DMS53 treated with DMSO at 0.1 percent for 48 hours (cell line): ENCODE results near the gene KLC3.
"Not testable (repeated sequence)": the region's sequence is repeated elsewhere in the genome, so short reads cannot be mapped to it uniquely, and the experiment has no call there.

Source experiments
- DNase-seq: peaks from one replicate; lab custom pipeline; 2025; ENCODE audit not compliant: unreplicated experiment; lab: John Stamatoyannopoulos, UW

KLC3 gene

GRCh38 chr19:45340232-45340898 lies at the start of gene KLC3:
TSS of gene KLC3 (plus strand) at chr19:45340750. CDS start at chr19:45345542, 4,792 bp downstream.
- no peak for DNase-seq

GRCh38 chr19:45291834-45292233 lies 48.7 kb upstream of the KLC3 start:
- no peak for DNase-seq

- DNase-seq, result no peak
Measured at GRCh38 chr19:45293682-45294081, 46.9 kb upstream of the KLC3 start.

- DNase-seq, result no peak
Measured at GRCh38 chr19:45294291-45295029, 46.1 kb upstream of the KLC3 start.

- DNase-seq, result no peak
Measured at GRCh38 chr19:45295873-45296272, 44.7 kb upstream of the KLC3 start.

GRCh38 chr19:45296355-45296754 lies 44.2 kb upstream of the KLC3 start:
- no peak for DNase-seq

- no peak for DNase-seq
Measured at GRCh38 chr19:45297674-45298073, 42.9 kb upstream of the KLC3 start.

GRCh38 chr19:45298264-45298663 lies 42.3 kb upstream of the KLC3 start:
- no peak for DNase-seq

GRCh38 chr19:45299719-45300118 lies 40.8 kb upstream of the KLC3 start:
- DNase-seq, result no peak

GRCh38 chr19:45302416-45302815 lies 38.1 kb upstream of the KLC3 start:
- DNase-seq, result no peak

GRCh38 chr19:45303269-45304060 lies 37.1 kb upstream of the KLC3 start:
- no peak for DNase-seq

GRCh38 chr19:45304141-45304926 lies 36.2 kb upstream of the KLC3 start:
- DNase-seq, result no peak

GRCh38 chr19:45305007-45305406 lies 35.5 kb upstream of the KLC3 start:
- DNase-seq, result no peak

- no peak for DNase-seq
Measured at GRCh38 chr19:45305421-45305820, 35.1 kb upstream of the KLC3 start.

GRCh38 chr19:45306040-45306439 lies 34.5 kb upstream of the KLC3 start:
- no peak for DNase-seq

- no peak for DNase-seq
Measured at GRCh38 chr19:45306518-45307027, 34.0 kb upstream of the KLC3 start.

- no peak for DNase-seq
Measured at GRCh38 chr19:45307361-45307760, 33.2 kb upstream of the KLC3 start.

GRCh38 chr19:45309322-45309721 lies 31.2 kb upstream of the KLC3 start:
- not testable (repeated sequence) for DNase-seq

- DNase-seq, result no peak
Measured at GRCh38 chr19:45311621-45312020, 28.9 kb upstream of the KLC3 start.

GRCh38 chr19:45312285-45312684 lies 28.3 kb upstream of the KLC3 start:
- not testable (repeated sequence) for DNase-seq

- no peak for DNase-seq
Measured at GRCh38 chr19:45314708-45315245, 25.8 kb upstream of the KLC3 start.
